IPS-NIHi7 (cell line): Measurements from ENCODE around the gene AKNA.
"Not testable (repeated sequence)": the region's sequence is repeated elsewhere in the genome, so short reads cannot be mapped to it uniquely, and the experiment has no call there.

Experiments used
- DNase-seq: peaks from one replicate; pipeline ENCODE4 v3.0.0; 2012; ENCODE audit warnings: mixed read lengths; ENCODE audit errors: extremely low spot score

The AKNA gene

GRCh38 chr9:114341152-114341830, 46.5 kb downstream of the AKNA start:
- DNase-seq: no peak

- DNase-seq: peak; percentile 93
Measured at GRCh38 chr9:114339130-114339908, 48.5 kb downstream of the AKNA start.

GRCh38 chr9:114338187-114338586, 49.6 kb downstream of the AKNA start:
- DNase-seq: no peak

GRCh38 chr9:114336699-114337395, 50.9 kb downstream of the AKNA start:
- no peak for DNase-seq

- no peak for DNase-seq
Measured at GRCh38 chr9:114336157-114336556, 51.6 kb downstream of the AKNA start.

GRCh38 chr9:114335745-114336144, 52.0 kb downstream of the AKNA start:
- DNase-seq: no peak

GRCh38 chr9:114334490-114334889, 53.3 kb downstream of the AKNA start:
- no peak for DNase-seq

GRCh38 chr9:114333718-114334117, 54.1 kb downstream of the AKNA start:
- not testable (repeated sequence) for DNase-seq

GRCh38 chr9:114332474-114333040, 55.2 kb downstream of the AKNA start:
- DNase-seq: not testable (repeated sequence)

GRCh38 chr9:114331229-114332195, 56.3 kb downstream of the AKNA start:
- not testable (repeated sequence) for DNase-seq

GRCh38 chr9:114330636-114331035, 57.1 kb downstream of the AKNA start:
- no peak for DNase-seq

GRCh38 chr9:114329625-114330022, 58.2 kb downstream of the AKNA start, which contains the start of gene ORM2:
Gene ORM2 (plus strand): TSS chr9:114329869. CDS start chr9:114329905, 36 bp downstream.
- not testable (repeated sequence) for DNase-seq

- DNase-seq: not testable (repeated sequence)
Measured at GRCh38 chr9:114328937-114329624, 58.7 kb downstream of the AKNA start.

GRCh38 chr9:114328357-114328820, 59.4 kb downstream of the AKNA start:
- not testable (repeated sequence) for DNase-seq

- DNase-seq: no peak
Measured at GRCh38 chr9:114327749-114328148, 60.0 kb downstream of the AKNA start.

GRCh38 chr9:114325684-114326254, 62.0 kb downstream of the AKNA start:
- DNase-seq: not testable (repeated sequence)

- DNase-seq: not testable (repeated sequence)
Measured at GRCh38 chr9:114324965-114325364, 62.8 kb downstream of the AKNA start.

GRCh38 chr9:114324492-114324891, 63.3 kb downstream of the AKNA start:
- no peak for DNase-seq

GRCh38 chr9:114323849-114324248, 63.9 kb downstream of the AKNA start:
- DNase-seq: not testable (repeated sequence)
